ENCODE data around the gene BMERB1. TPM values are rescaled to one million over a fixed set of nuclear protein-coding genes. Genes with fewer than 3 reads are reported as not detected.

BMERB1 gene
- total and polyA plus RNA-seq, 5 donors from 2014 or later, result 2.2 to 4.2 (median 3.3) TPM

DNA sequence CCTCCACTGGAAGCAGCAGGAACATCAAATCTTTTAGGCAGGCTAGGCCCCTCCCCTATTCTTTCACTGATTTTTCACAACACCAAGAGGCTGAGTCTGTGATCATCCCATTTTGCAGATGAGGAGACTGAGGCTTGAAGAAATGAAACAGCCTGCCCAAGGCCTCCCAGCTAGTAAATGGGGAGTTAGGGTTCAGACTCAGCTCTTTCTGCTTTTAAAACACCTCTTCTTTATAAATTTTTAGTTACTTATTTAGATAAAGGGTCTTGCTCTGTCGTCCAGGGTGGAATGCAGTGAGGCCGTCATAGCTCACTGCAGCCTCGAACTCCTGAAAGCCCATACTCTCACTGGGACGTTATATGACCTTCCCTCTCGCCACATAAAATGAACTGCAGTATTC is 82.2 kb downstream of the BMERB1 start:
- H3K4me1 Mint-ChIP-seq, result peaks cover 0 to 2% (median under 1%) of the 10 kb centered on the region in 4 donors
- H3K27me3 ChIP-seq (ENCODE audit: control insufficient read depth, insufficient read depth, low read length), result no peaks in the 10 kb centered on the region

DNA sequence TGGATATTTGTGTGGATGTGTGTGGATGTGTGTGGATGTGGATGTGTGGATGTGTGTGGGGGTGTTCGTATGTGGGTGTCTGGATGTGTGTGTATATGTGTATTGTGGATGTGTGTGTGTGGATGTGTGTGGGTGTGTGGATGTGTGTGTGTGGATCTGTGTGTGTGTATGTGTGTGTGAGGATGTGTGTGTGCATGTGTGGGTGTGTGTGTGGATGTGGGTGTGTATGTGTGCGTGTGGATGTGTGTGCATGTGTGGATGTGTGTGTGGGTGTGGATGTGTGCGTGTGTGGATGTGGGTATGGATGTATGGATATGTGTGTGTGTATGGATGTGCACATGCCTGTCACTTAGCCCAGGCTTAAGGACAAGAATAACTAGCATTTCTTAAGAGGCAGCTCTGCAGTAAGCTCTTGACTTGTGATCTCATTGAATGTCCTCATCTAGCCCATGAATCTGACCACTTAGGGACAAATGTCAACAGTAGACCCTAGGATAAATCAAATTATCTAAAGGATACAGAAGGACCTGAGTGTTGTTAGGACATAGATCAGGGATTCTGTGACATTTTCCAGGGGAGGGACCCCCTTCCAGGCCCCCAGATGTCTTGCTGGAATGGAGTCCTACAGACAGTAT is 83.5 kb downstream of the BMERB1 start:
- no peaks in the 10 kb centered on the region for H3K36me3 ChIP-seq (ENCODE audit: control insufficient read depth, insufficient read depth, low read length)
- no peak for ATAC-seq (ENCODE audit: low read depth in 2 of 2)
- Mint-ChIP-seq H3K4me3 (no peak overlapping the region), H3K4me1 (peaks cover under 1 to 14% (median 5%) of the 10 kb centered on the region in 4 donors), H3K9me3 (no peaks in the 10 kb centered on the region), H3K36me3 (no peaks in the 10 kb centered on the region), H3K27me3 (no peaks in the 10 kb centered on the region), H3K27ac (peak overlapping the region in 1 of 3 donors; percentile 66)
- peaks cover 1% of the 10 kb centered on the region for H3K4me1 ChIP-seq (ENCODE audit: control insufficient read depth, insufficient read depth, low read length, poor library complexity, severe bottlenecking)
- DNase-seq, result no peak
- H3K27me3 ChIP-seq (ENCODE audit: control insufficient read depth, insufficient read depth, low read length), result no peaks in the 10 kb centered on the region
- H3K9me3 ChIP-seq (ENCODE audit: control insufficient read depth in 2 of 2, low read length in 2 of 2), result no peaks in the 10 kb centered on the region
- no peak overlapping the region for H3K4me3 ChIP-seq (ENCODE audit: low read depth, low read length)
- H3K27ac ChIP-seq (ENCODE audit: insufficient read depth, low read length, poor library complexity, severe bottlenecking), result no peak overlapping the region

More for the DNA sequence above, 82.2 kb downstream of the BMERB1 start:
- no peak for ATAC-seq (ENCODE audit: low read depth in 2 of 2)
- DNase-seq, result no peak
- Histone ChIP-seq H3K4me3 (ENCODE audit: low read depth, low read length) (no peak overlapping the region), H3K27ac (ENCODE audit: insufficient read depth, low read length, poor library complexity, severe bottlenecking) (no peak overlapping the region), H3K9me3 (ENCODE audit: control insufficient read depth in 2 of 2, low read length in 2 of 2) (no peaks in the 10 kb centered on the region), H3K4me1 (ENCODE audit: control insufficient read depth, insufficient read depth, low read length, poor library complexity, severe bottlenecking) (no peaks in the 10 kb centered on the region), H3K36me3 (ENCODE audit: control insufficient read depth, insufficient read depth, low read length) (no peaks in the 10 kb centered on the region)
- no peaks in the 10 kb centered on the region for H3K27me3 Mint-ChIP-seq
- H3K4me3 Mint-ChIP-seq, result no peak overlapping the region
- no peaks in the 10 kb centered on the region for H3K9me3 Mint-ChIP-seq
- no peak overlapping the region for H3K27ac Mint-ChIP-seq
- no peaks in the 10 kb centered on the region for H3K36me3 Mint-ChIP-seq

DNA sequence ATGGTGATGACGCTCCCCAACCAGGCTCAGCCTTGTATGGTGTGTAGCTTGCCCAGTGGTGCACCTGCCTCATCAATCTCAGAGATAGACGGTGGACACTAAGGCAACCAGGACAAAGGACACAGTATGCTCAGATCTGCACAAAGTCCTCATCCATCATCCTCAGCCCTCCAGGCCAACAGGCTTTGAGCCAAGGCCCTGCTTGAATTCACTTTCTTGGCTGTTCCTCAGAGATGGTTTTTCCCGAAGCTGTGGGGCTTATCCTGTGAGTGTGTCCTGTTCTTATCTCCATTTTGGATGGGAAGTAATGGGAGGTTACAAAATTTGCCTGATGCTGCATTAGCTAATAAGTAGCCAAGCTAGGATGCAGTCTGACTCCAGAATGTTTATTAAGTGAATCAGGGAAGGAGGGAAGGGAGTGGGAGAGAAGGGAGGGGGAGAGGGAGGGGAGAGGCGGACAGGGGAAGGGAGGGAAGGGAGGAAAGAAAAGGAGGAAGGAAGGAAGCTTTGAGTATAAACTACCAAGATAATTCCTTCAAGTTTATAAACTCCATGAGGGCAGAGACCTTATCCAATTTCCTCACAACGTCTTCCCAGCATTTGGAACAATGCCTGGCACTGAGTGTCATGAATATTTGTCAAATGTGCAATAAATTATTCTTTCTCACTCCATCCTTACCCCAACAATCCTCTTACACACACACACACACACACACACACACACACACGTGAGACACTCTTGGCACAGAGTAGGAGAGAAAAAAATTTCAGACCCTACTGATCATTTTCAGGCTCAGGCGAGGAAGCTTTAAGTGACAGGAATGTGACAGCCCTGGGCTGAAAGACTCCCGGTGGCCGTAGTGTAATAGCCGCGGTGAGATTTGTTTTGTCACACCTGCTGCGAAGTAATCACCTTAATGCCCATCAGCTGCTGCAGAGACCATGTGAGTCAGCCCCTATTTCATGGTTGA is 84.3 kb downstream of the BMERB1 start:
- ATAC-seq (ENCODE audit: low read depth in 2 of 2), result no peak
- H3K36me3 Mint-ChIP-seq, result no peaks in the 10 kb centered on the region
- H3K4me3 Mint-ChIP-seq, result no peak overlapping the region
- H3K4me1 ChIP-seq (ENCODE audit: control insufficient read depth, insufficient read depth, low read length, poor library complexity, severe bottlenecking), result peaks cover 9% of the 10 kb centered on the region
- H3K27me3 ChIP-seq (ENCODE audit: control insufficient read depth, insufficient read depth, low read length), result no peaks in the 10 kb centered on the region
- H3K36me3 ChIP-seq (ENCODE audit: control insufficient read depth, insufficient read depth, low read length), result no peaks in the 10 kb centered on the region
- H3K27ac ChIP-seq (ENCODE audit: insufficient read depth, low read length, poor library complexity, severe bottlenecking), result no peak overlapping the region
- no peak for DNase-seq
- H3K4me3 ChIP-seq (ENCODE audit: low read depth, low read length), result no peak overlapping the region
- no peaks in the 10 kb centered on the region for H3K9me3 ChIP-seq (ENCODE audit: control insufficient read depth in 2 of 2, low read length in 2 of 2)
- no peaks in the 10 kb centered on the region for H3K9me3 Mint-ChIP-seq
- peaks cover 8 to 22% (median 9%) of the 10 kb centered on the region in 4 donors for H3K4me1 Mint-ChIP-seq
- no peaks in the 10 kb centered on the region for H3K27me3 Mint-ChIP-seq
- H3K27ac Mint-ChIP-seq, result peak overlapping the region in 1 of 3 donors; percentile 13

DNA sequence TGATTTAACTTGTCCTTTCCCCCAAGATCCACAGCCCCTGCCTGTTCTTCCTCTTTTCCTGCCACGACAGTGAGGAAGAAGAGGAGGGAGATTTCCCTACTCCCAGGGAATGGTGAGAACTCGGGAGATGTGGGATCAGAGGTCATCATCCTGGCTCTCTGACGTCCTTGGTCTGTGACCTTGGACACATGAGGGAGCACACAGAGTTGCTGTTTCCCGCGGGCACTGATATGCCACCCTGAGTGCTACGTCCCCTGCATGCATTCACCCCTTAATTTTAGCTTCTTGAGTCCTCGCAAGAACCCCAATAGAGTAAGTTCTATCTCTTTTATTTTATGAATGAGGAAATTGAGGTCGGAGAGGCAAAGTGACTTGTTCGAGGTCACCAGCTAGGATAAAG is 85.4 kb downstream of the BMERB1 start:
- Mint-ChIP-seq H3K27ac (no peak overlapping the region), H3K27me3 (no peaks in the 10 kb centered on the region), H3K4me1 (peaks cover 8 to 26% (median 9%) of the 10 kb centered on the region in 4 donors), H3K9me3 (no peaks in the 10 kb centered on the region), H3K4me3 (no peak overlapping the region), H3K36me3 (no peaks in the 10 kb centered on the region)
- Histone ChIP-seq H3K4me1 (ENCODE audit: control insufficient read depth, insufficient read depth, low read length, poor library complexity, severe bottlenecking) (peaks cover 11% of the 10 kb centered on the region), H3K36me3 (ENCODE audit: control insufficient read depth, insufficient read depth, low read length) (no peaks in the 10 kb centered on the region), H3K27me3 (ENCODE audit: control insufficient read depth, insufficient read depth, low read length) (no peaks in the 10 kb centered on the region), H3K9me3 (ENCODE audit: control insufficient read depth in 2 of 2, low read length in 2 of 2) (no peaks in the 10 kb centered on the region), H3K4me3 (ENCODE audit: low read depth, low read length) (no peak overlapping the region), H3K27ac (ENCODE audit: insufficient read depth, low read length, poor library complexity, severe bottlenecking) (no peak overlapping the region)
- ATAC-seq (ENCODE audit: low read depth in 2 of 2) (no peak), DNase-seq (no peak)

DNA sequence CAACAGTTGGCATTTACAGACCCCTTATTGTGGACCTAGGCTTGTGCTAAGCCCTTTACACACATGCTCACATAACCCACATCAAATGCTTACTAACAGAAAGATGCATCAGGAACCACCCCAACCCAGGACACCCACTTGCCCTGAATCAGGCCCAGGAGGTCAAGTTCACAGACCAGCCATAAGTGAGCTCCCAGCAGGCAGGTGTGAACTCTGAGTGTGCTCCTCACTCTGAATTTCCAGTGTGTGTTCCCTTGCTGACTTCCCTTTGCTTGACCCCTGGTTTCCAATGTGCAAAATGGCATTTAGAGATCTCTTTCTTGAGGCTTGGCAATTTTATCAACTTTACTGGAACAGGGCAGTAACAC is 87.0 kb downstream of the BMERB1 start:
- no peaks in the 10 kb centered on the region for H3K36me3 Mint-ChIP-seq
- no peaks in the 10 kb centered on the region for H3K9me3 Mint-ChIP-seq
- H3K4me1 Mint-ChIP-seq, result peaks cover 8 to 26% (median 9%) of the 10 kb centered on the region in 4 donors
- Histone ChIP-seq H3K27me3 (ENCODE audit: control insufficient read depth, insufficient read depth, low read length) (no peaks in the 10 kb centered on the region), H3K36me3 (ENCODE audit: control insufficient read depth, insufficient read depth, low read length) (no peaks in the 10 kb centered on the region), H3K4me1 (ENCODE audit: control insufficient read depth, insufficient read depth, low read length, poor library complexity, severe bottlenecking) (peaks cover 11% of the 10 kb centered on the region), H3K9me3 (ENCODE audit: control insufficient read depth in 2 of 2, low read length in 2 of 2) (no peaks in the 10 kb centered on the region), H3K4me3 (ENCODE audit: low read depth, low read length) (no peak overlapping the region), H3K27ac (ENCODE audit: insufficient read depth, low read length, poor library complexity, severe bottlenecking) (no peak overlapping the region)
- H3K27me3 Mint-ChIP-seq, result no peaks in the 10 kb centered on the region
- ATAC-seq (ENCODE audit: low read depth in 2 of 2) (no peak), DNase-seq (no peak)
- no peak overlapping the region for H3K4me3 Mint-ChIP-seq
- no peak overlapping the region for H3K27ac Mint-ChIP-seq

DNA sequence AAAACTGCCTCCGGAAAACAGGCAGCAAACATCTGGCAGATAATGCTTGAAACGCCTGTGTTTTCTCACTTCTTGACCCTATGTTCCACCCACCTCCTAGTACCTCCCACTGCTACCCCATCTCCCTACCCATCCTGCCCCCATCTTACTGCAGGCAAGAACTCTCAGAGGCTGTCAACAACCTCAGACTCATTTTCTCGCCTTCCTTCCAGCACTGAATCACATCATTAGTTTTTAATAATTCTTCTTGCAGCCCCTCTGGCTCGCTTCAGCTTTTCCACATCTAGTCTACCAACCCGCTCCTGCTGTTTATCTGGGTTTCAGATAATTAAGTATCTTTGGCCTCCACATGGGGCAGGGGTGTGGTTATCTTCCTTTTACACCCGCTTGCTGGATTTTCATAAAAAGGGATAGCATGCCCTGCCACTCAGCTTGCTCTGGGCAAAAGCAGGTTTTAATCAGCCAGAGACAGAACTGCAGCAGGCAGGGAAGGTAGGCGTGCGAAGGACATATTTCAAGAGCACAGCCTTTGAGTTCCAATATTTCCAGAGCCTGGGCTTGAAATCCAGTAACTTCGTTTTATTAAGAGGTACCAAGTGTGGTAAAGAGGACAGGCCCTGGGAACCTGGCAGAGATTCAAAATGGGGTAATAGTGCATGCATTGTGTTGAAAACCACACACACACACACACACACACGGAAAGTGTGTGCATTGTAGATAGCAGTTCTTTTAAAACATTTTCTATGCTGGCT is 87.5 kb downstream of the BMERB1 start:
- Mint-ChIP-seq H3K27me3 (no peaks in the 10 kb centered on the region), H3K4me3 (peak overlapping the region in 1 of 4 donors; percentile 14), H3K9me3 (no peaks in the 10 kb centered on the region), H3K27ac (peak overlapping the region in 2 of 3 donors; percentile 37 to 83), H3K4me1 (peaks cover 8 to 26% (median 9%) of the 10 kb centered on the region in 4 donors), H3K36me3 (no peaks in the 10 kb centered on the region)
- no peak for DNase-seq
- Histone ChIP-seq H3K9me3 (ENCODE audit: control insufficient read depth in 2 of 2, low read length in 2 of 2) (no peaks in the 10 kb centered on the region), H3K4me1 (ENCODE audit: control insufficient read depth, insufficient read depth, low read length, poor library complexity, severe bottlenecking) (peaks cover 11% of the 10 kb centered on the region), H3K27ac (ENCODE audit: insufficient read depth, low read length, poor library complexity, severe bottlenecking) (no peak overlapping the region), H3K36me3 (ENCODE audit: control insufficient read depth, insufficient read depth, low read length) (no peaks in the 10 kb centered on the region), H3K4me3 (ENCODE audit: low read depth, low read length) (no peak overlapping the region), H3K27me3 (ENCODE audit: control insufficient read depth, insufficient read depth, low read length) (no peaks in the 10 kb centered on the region)
- no peak for ATAC-seq (ENCODE audit: low read depth in 2 of 2)

DNA sequence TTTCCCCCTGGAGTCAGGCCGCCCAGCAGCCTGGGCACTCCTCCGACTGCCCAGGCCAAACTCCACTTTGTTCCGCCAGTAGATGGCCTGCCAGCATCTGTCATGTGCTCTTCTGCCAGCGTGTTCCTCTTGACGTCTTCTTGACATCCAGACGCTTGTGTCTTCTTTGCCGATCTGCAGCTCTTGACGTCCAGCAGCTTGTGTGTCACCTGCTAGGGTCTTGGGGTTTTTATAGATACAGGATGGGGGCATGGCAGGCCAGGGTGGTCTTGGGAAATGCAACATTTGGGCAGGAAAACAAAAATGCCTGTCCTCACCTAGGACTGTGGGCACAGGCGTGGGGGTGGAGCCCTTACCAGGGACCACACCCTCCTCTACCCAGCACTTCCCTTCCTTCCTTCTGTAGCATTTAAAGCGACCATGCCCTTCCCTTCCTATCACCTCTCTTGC is 88.7 kb downstream of the BMERB1 start:
- Histone ChIP-seq H3K27ac (ENCODE audit: insufficient read depth, low read length, poor library complexity, severe bottlenecking) (no peak overlapping the region), H3K4me1 (ENCODE audit: control insufficient read depth, insufficient read depth, low read length, poor library complexity, severe bottlenecking) (peaks cover 11% of the 10 kb centered on the region), H3K9me3 (ENCODE audit: control insufficient read depth in 2 of 2, low read length in 2 of 2) (no peaks in the 10 kb centered on the region), H3K4me3 (ENCODE audit: low read depth, low read length) (no peak overlapping the region), H3K27me3 (ENCODE audit: control insufficient read depth, insufficient read depth, low read length) (no peaks in the 10 kb centered on the region), H3K36me3 (ENCODE audit: control insufficient read depth, insufficient read depth, low read length) (no peaks in the 10 kb centered on the region)
- ATAC-seq (ENCODE audit: low read depth in 2 of 2) (peak; percentile 37 to 42), DNase-seq (peak in 1 of 3 donors; percentile 73)
- peak overlapping the region in 1 of 4 donors; percentile 56 for H3K4me3 Mint-ChIP-seq
- H3K36me3 Mint-ChIP-seq, result peaks cover 3% of the 10 kb centered on the region
- peaks cover 8 to 26% (median 9%) of the 10 kb centered on the region in 4 donors for H3K4me1 Mint-ChIP-seq
- H3K9me3 Mint-ChIP-seq, result no peaks in the 10 kb centered on the region
- H3K27ac Mint-ChIP-seq, result peak overlapping the region in 2 of 3 donors; percentile 54 to 78
- H3K27me3 Mint-ChIP-seq, result no peaks in the 10 kb centered on the region

Data from CD4-positive, CD25-positive, alpha-beta regulatory T cell (primary cell).